ENCODE measurements around the gene REXO2. TPM values are rescaled to one million over a fixed set of nuclear protein-coding genes. Genes with fewer than 3 reads are reported as not detected.
A peak's percentile ranks its signal among the peaks of the same experiment; 100 is the strongest.

Gene REXO2
- total RNA-seq, 1 donor from 2014 or later: 82.0 TPM

DNA sequence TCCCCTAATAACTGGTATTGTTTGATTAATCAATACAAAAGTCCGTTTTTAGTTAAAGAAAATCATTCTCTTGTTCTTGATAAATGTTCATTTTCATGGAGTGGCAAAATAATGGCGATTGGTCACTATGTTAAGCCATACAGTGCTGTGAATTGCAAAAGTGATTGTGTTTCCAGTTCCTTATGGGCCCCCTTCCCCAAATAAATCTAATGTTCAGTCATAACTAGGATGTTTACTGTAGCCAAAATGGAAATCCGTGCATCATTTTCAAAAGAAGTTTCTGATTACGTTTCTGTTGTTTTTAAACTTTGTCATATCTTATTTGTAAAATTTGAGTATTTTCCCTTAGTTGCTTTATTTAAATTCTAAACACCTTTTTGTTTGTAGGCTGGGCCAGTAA is 38.0 kb upstream of the REXO2 start:
- peak overlapping the region; percentile 83 for H3K27ac ChIP-seq
- peak overlapping the region; percentile 93 for H3K27ac Mint-ChIP-seq

DNA sequence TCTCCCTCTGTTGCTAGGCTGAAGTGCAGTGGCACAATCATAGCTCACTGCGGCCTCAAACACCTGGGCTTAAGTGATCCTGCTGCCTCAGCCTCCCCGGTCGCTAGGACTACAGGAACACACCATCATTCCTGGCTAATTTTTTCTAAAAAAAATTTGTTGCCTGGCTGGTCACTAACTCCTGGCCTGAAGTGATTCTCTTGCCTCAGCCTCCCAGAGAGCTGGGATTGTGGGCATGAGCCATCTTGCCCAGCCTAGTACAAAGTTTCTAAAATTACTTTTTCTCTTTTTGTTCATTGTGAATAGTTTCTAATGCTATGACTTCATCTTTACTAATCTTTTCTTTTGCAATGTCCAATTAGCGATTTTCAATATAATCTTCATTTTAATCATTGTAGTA is 26.3 kb upstream of the REXO2 start:
- H3K36me3 Mint-ChIP-seq: peaks cover 8% of the 10 kb centered on the region
- H3K9ac ChIP-seq: no peak overlapping the region
- no peak overlapping the region for H2AFZ ChIP-seq (replicated peaks)
- H3K27ac ChIP-seq: no peak overlapping the region
- H3K4me3 Mint-ChIP-seq: no peak overlapping the region
- H3K27ac Mint-ChIP-seq: no peak overlapping the region
- peaks cover 5% of the 10 kb centered on the region for H3K4me1 ChIP-seq
- H3F3A ChIP-seq (ENCODE audit: low read depth): no peaks in the 10 kb centered on the region
- no peaks in the 10 kb centered on the region for H3K27me3 Mint-ChIP-seq (ENCODE audit: insufficient read depth, low read depth)
- H3K27me3 ChIP-seq: no peaks in the 10 kb centered on the region
- no peak overlapping the region for H3K4me3 ChIP-seq
- no peak overlapping the region for H3K4me2 ChIP-seq
- TF ChIP-seq EZH2phosphoT487 (IDR thresholded peaks at IDR 0.05) (no peak), EZH2 (IDR thresholded peaks at IDR 0.05) (no peak)
- TF ChIP-seq, protein P1, sequence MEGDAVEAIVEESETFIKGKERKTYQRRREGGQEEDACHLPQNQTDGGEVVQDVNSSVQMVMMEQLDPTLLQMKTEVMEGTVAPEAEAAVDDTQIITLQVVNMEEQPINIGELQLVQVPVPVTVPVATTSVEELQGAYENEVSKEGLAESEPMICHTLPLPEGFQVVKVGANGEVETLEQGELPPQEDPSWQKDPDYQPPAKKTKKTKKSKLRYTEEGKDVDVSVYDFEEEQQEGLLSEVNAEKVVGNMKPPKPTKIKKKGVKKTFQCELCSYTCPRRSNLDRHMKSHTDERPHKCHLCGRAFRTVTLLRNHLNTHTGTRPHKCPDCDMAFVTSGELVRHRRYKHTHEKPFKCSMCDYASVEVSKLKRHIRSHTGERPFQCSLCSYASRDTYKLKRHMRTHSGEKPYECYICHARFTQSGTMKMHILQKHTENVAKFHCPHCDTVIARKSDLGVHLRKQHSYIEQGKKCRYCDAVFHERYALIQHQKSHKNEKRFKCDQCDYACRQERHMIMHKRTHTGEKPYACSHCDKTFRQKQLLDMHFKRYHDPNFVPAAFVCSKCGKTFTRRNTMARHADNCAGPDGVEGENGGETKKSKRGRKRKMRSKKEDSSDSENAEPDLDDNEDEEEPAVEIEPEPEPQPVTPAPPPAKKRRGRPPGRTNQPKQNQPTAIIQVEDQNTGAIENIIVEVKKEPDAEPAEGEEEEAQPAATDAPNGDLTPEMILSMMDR (IDR thresholded peaks at IDR 0.05): no peak
- peaks cover 4% of the 10 kb centered on the region for H3K4me1 Mint-ChIP-seq
- no peaks in the 10 kb centered on the region for H3K9me3 Mint-ChIP-seq
- H3K79me2 ChIP-seq (ENCODE audit: low read depth): no peaks in the 10 kb centered on the region
- peaks cover 14% of the 10 kb centered on the region for H3K36me3 ChIP-seq
- no peaks in the 10 kb centered on the region for H4K20me1 ChIP-seq (ENCODE audit: low read depth)
- no peaks in the 10 kb centered on the region for H3K9me3 ChIP-seq (ENCODE audit: low read depth)
- DNase-seq (ENCODE audit: low spot score): no peak

More for the DNA sequence above, 38.0 kb upstream of the REXO2 start:
- TF ChIP-seq EZH2phosphoT487 (IDR thresholded peaks at IDR 0.05) (no peak), EZH2 (IDR thresholded peaks at IDR 0.05) (no peak)
- TF ChIP-seq, protein P1 (IDR thresholded peaks at IDR 0.05): no peak
- Histone ChIP-seq H3K4me3 (peak overlapping the region; percentile 74), H3K36me3 (peaks cover 7% of the 10 kb centered on the region), H3K9me3 (ENCODE audit: low read depth) (no peaks in the 10 kb centered on the region), H3K4me2 (peak overlapping the region; percentile 97), H4K20me1 (ENCODE audit: low read depth) (peaks cover 8% of the 10 kb centered on the region), H3K27me3 (no peaks in the 10 kb centered on the region), H3F3A (ENCODE audit: low read depth) (peaks cover 17% of the 10 kb centered on the region), H3K79me2 (ENCODE audit: low read depth) (peaks cover 71% of the 10 kb centered on the region), H2AFZ (replicated peaks) (no peak overlapping the region), H3K4me1 (peaks cover 14% of the 10 kb centered on the region), H3K9ac (peak overlapping the region; percentile 62)
- Mint-ChIP-seq H3K4me3 (peak overlapping the region; percentile 94), H3K4me1 (peaks cover 20% of the 10 kb centered on the region), H3K9me3 (no peaks in the 10 kb centered on the region), H3K36me3 (peaks cover 20% of the 10 kb centered on the region), H3K27me3 (ENCODE audit: insufficient read depth, low read depth) (no peaks in the 10 kb centered on the region)
- no peak for DNase-seq (ENCODE audit: low spot score)

GRCh38 chr11:114413958-114414357 is 25.3 kb upstream of the REXO2 start:
- Mint-ChIP-seq H3K9me3 (no peaks in the 10 kb centered on the region), H3K27me3 (ENCODE audit: insufficient read depth, low read depth) (no peaks in the 10 kb centered on the region), H3K27ac (no peak overlapping the region), H3K4me3 (no peak overlapping the region), H3K36me3 (peaks cover 6% of the 10 kb centered on the region), H3K4me1 (peaks cover 4% of the 10 kb centered on the region)
- Histone ChIP-seq H2AFZ (replicated peaks) (no peak overlapping the region), H3K4me2 (no peak overlapping the region), H3K27ac (no peak overlapping the region), H3K9me3 (ENCODE audit: low read depth) (no peaks in the 10 kb centered on the region), H3K4me3 (no peak overlapping the region), H3F3A (ENCODE audit: low read depth) (no peaks in the 10 kb centered on the region), H4K20me1 (ENCODE audit: low read depth) (no peaks in the 10 kb centered on the region), H3K36me3 (peaks cover 5% of the 10 kb centered on the region), H3K79me2 (ENCODE audit: low read depth) (no peaks in the 10 kb centered on the region), H3K27me3 (no peaks in the 10 kb centered on the region), H3K9ac (no peak overlapping the region), H3K4me1 (peaks cover 5% of the 10 kb centered on the region)
- peak; percentile 21 for DNase-seq (ENCODE audit: low spot score)
- TF ChIP-seq EZH2phosphoT487 (IDR thresholded peaks at IDR 0.05): no peak
- TF ChIP-seq, protein P1 (IDR thresholded peaks at IDR 0.05): no peak
- TF ChIP-seq EZH2 (IDR thresholded peaks at IDR 0.05): no peak
